Kidney glomerular epithelial cell (primary cell): ENCODE data around the gene GLIS1.
"Not testable (repeated sequence)": the region's sequence is repeated elsewhere in the genome, so short reads cannot be mapped to it uniquely, and the experiment has no call there.

Experiments
- DNase-seq: peaks from one replicate; lab custom pipeline; 2025; lab: John Stamatoyannopoulos, UW

The GLIS1 gene

GRCh38 chr1:53654216-53655210 is 84.5 kb downstream of the GLIS1 start:
- DNase-seq = no peak

- DNase-seq = no peak
These were observed 85.3 kb downstream of the GLIS1 start for GRCh38 chr1:53653631-53654030.

GRCh38 chr1:53653200-53653575 is 85.8 kb downstream of the GLIS1 start:
- no peak for DNase-seq

- no peak for DNase-seq
These were observed 86.3 kb downstream of the GLIS1 start for GRCh38 chr1:53652441-53653199.

- DNase-seq = no peak
These were observed 87.6 kb downstream of the GLIS1 start for GRCh38 chr1:53651356-53651755.

- no peak for DNase-seq
These were observed 90.4 kb downstream of the GLIS1 start for GRCh38 chr1:53648516-53648915.

GRCh38 chr1:53647915-53648314 is 91.0 kb downstream of the GLIS1 start:
- DNase-seq = not testable (repeated sequence)

- DNase-seq = no peak
These were observed 92.2 kb downstream of the GLIS1 start for GRCh38 chr1:53646732-53647131.

- DNase-seq = no peak
These were observed 93.3 kb downstream of the GLIS1 start for GRCh38 chr1:53645690-53646078.

- no peak for DNase-seq
These were observed 93.9 kb downstream of the GLIS1 start for GRCh38 chr1:53644909-53645689.

- DNase-seq = no peak
These were observed 94.5 kb downstream of the GLIS1 start for GRCh38 chr1:53644496-53644895.

- no peak for DNase-seq
These were observed 95.0 kb downstream of the GLIS1 start for GRCh38 chr1:53643881-53644390.

- no peak for DNase-seq
These were observed 95.7 kb downstream of the GLIS1 start for GRCh38 chr1:53643041-53643880.

GRCh38 chr1:53642607-53643006 is 96.4 kb downstream of the GLIS1 start:
- DNase-seq = no peak

- DNase-seq = no peak
These were observed 96.8 kb downstream of the GLIS1 start for GRCh38 chr1:53642215-53642555.

- DNase-seq = no peak
These were observed 97.3 kb downstream of the GLIS1 start for GRCh38 chr1:53641481-53642214.

- DNase-seq = no peak
These were observed 98.3 kb downstream of the GLIS1 start for GRCh38 chr1:53640701-53641075.

- no peak for DNase-seq
These were observed 98.8 kb downstream of the GLIS1 start for GRCh38 chr1:53639996-53640700.

GRCh38 chr1:53639251-53639763 is 99.7 kb downstream of the GLIS1 start:
- DNase-seq = peak; percentile 93
